HG03066 (cell line): ENCODE results near the gene SLC49A4.
"Not testable (repeated sequence)": the region's sequence is repeated elsewhere in the genome, so short reads cannot be mapped to it uniquely, and the experiment has no call there.

Source experiments
- ATAC-seq: cut with Tn5 transposase; IDR thresholded peaks from one replicate; pipeline ENCODE4 v1.9.1; 2021; ENCODE audit warnings: low read depth; ENCODE audit not compliant: unreplicated experiment

Gene SLC49A4, protein sequence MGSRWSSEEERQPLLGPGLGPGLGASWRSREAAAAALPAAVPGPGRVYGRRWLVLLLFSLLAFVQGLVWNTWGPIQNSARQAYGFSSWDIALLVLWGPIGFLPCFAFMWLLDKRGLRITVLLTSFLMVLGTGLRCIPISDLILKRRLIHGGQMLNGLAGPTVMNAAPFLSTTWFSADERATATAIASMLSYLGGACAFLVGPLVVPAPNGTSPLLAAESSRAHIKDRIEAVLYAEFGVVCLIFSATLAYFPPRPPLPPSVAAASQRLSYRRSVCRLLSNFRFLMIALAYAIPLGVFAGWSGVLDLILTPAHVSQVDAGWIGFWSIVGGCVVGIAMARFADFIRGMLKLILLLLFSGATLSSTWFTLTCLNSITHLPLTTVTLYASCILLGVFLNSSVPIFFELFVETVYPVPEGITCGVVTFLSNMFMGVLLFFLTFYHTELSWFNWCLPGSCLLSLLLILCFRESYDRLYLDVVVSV

DNA sequence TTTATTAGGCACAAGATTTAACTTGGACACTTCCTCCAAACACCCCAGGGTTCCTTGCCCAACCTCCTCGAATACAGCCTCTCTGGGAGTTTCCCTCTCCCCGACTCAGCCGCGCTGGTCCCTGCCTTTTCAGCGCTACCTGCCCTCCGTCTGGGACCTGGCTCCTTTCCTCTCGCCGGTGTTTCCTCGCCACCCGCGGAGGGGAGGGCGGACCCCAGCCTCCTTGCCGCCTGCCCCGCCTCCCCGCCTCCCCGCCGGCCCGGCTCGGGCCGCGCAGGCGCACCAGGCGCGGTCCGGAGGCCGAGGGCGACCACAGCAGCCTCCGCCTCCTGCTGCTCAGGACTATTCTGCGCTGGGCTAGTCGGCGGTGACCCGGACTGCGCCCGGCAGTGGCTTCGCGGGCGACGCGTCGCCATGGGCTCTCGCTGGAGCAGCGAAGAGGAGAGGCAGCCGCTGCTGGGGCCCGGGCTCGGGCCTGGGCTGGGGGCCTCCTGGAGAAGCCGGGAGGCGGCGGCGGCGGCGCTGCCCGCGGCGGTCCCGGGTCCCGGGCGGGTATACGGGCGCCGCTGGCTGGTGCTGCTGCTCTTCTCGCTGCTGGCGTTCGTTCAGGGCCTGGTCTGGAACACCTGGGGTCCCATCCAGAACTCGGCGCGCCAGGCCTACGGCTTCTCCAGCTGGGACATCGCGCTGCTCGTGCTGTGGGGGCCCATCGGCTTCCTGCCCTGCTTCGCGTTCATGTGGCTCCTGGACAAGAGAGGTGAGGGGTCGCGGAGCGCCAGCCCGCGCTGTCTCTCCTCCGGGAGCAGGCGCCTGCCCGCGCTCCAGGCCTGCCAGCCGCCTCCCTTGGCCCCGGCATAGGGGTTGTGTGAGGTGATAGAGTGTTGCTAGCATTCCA lies at the start of gene SLC49A4:
Gene SLC49A4, plus strand, starts transcription at position 291 of the 895 bp plus-strand sequence. Its CDS starts 124 bp downstream, at position 415.
- ATAC-seq: peak; percentile 74

GRCh38 chr3:122745369-122746021 lies 49.4 kb upstream of the SLC49A4 start:
- ATAC-seq: no peak

GRCh38 chr3:122747295-122747694 lies 47.6 kb upstream of the SLC49A4 start:
- ATAC-seq: not testable (repeated sequence)

GRCh38 chr3:122748347-122748746 lies 46.5 kb upstream of the SLC49A4 start:
- ATAC-seq: no peak

- ATAC-seq: peak; percentile 66
Measured at GRCh38 chr3:122754929-122755328, 39.9 kb upstream of the SLC49A4 start.

DNA sequence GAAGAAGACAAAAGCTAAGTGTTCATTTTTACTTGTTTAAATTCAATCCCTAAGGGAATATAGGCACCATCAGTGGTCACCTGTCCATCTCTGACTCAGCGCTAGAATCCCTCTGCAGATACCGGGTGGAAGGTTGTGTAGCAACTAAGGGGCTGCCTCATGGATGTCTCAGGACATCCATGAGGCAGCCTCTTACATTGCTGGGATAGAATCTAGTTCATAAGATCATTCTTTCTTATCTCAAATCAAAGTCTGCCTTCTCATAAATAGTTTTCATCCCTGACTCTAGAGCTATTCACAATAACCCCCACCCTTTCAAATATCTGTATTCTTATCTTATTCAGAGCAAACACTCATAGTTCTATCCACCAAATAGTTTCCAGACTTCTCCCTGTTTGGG lies 39.4 kb upstream of the SLC49A4 start:
- no peak for ATAC-seq

DNA sequence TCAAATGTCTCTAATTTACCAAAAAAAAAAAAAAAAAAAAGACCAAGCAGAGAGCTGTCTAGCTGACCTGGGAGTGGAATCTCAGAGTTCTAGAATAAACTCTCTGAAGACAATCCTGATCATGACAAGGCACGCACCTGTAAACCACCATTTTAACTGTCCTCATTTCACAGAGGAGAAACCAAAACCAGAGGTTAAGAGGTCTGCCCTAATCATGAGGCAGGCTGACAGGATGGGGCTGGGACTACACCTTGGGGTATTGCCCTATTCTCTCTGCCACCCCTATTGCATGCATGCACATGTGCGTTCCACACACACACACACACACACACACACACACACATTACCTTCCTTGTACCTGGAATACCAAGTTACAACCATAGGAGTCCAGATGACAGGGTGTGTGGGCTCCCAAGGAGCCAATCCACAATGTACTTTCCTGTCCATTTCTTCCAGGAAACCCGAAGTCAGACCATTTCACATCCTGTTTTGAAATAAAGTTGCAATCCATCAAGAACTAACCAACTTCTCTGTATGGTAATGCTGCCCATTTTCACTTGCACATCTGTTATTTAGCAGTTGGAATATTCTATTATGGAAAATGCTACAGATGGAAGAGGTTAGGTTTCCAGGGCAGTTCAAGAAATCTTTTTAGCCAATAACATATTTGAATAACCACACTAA lies 35.9 kb upstream of the SLC49A4 start:
- no peak for ATAC-seq

- ATAC-seq: no peak
Measured at GRCh38 chr3:122760453-122761271, 34.2 kb upstream of the SLC49A4 start.

GRCh38 chr3:122766430-122766829 lies 28.4 kb upstream of the SLC49A4 start:
- ATAC-seq: no peak

GRCh38 chr3:122767540-122768372 lies 27.1 kb upstream of the SLC49A4 start:
- ATAC-seq: no peak

GRCh38 chr3:122770521-122771202 lies 24.2 kb upstream of the SLC49A4 start:
- no peak for ATAC-seq

GRCh38 chr3:122772827-122773226 lies 22.0 kb upstream of the SLC49A4 start:
- no peak for ATAC-seq

- ATAC-seq: peak; percentile 62
Measured at GRCh38 chr3:122773944-122774509, 20.8 kb upstream of the SLC49A4 start.

GRCh38 chr3:122774564-122774963 lies 20.3 kb upstream of the SLC49A4 start:
- no peak for ATAC-seq

- ATAC-seq: no peak
Measured at GRCh38 chr3:122776675-122777468, 18.0 kb upstream of the SLC49A4 start.

- no peak for ATAC-seq
Measured at GRCh38 chr3:122777563-122777962, 17.3 kb upstream of the SLC49A4 start.

DNA sequence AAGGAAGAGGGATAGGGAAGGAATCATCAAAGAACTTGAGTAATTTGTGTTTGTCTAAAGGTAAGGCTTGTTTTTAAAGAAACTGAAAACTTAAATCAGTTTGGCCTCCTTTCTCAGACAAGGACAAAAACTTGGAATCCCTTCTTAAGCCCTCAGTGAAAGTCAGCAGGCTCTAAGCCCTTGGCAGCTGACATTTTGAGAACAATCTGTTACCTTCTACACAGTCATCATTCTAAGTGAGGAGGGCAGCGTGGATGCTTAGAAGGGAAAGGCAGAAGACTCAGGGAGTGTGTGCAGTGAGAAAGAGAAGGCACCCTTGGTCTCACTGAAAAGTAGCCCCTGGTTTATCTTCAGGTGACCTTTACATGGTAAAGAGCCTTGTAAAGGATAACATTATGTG lies 12.1 kb upstream of the SLC49A4 start:
- no peak for ATAC-seq
